Measurements from ENCODE around the gene OR2H1.

Gene OR2H1

DNA sequence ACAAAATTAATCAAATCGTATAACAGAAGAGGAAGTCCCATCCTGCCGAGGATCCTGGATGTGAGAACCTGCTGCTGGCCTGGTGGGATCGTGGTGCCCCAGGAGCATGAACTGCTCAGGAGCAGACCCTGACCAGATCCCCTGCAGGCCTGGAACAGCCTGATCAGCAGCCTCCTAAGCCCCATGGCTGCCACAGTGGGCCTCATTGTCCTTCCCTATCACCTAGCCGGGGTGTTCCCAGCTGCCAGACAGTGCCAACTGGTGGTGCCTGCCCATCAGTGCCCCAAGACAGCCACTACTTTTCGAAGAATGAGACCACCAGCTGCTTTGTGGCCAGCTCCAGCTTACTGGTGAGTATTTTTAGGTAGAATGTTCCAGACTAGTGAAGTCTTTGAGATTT, 50.4 kb downstream of the OR2H1 start:
- Histone ChIP-seq H2AFZ (ENCODE audit: low read depth) (no peak overlapping the region), H3K79me2 (ENCODE audit: insufficient read depth, low read depth) (no peaks in the 10 kb centered on the region), H3K4me3 (IDR thresholded peaks at IDR 0.05; ENCODE audit: insufficient read depth, low read depth, low read length) (no peak overlapping the region), H4K20me1 (ENCODE audit: insufficient read depth) (no peaks in the 10 kb centered on the region), H3K27me3 (ENCODE audit: insufficient read depth, low read depth) (no peaks in the 10 kb centered on the region), H3K27ac (no peak overlapping the region), H3K4me2 (no peak overlapping the region), H3K4me1 (ENCODE audit: low read depth, poor library complexity, severe bottlenecking) (peaks cover 14% of the 10 kb centered on the region), H3K36me3 (ENCODE audit: insufficient read depth) (no peaks in the 10 kb centered on the region), H3K9ac (no peak overlapping the region)
- TF ChIP-seq, protein P1, sequence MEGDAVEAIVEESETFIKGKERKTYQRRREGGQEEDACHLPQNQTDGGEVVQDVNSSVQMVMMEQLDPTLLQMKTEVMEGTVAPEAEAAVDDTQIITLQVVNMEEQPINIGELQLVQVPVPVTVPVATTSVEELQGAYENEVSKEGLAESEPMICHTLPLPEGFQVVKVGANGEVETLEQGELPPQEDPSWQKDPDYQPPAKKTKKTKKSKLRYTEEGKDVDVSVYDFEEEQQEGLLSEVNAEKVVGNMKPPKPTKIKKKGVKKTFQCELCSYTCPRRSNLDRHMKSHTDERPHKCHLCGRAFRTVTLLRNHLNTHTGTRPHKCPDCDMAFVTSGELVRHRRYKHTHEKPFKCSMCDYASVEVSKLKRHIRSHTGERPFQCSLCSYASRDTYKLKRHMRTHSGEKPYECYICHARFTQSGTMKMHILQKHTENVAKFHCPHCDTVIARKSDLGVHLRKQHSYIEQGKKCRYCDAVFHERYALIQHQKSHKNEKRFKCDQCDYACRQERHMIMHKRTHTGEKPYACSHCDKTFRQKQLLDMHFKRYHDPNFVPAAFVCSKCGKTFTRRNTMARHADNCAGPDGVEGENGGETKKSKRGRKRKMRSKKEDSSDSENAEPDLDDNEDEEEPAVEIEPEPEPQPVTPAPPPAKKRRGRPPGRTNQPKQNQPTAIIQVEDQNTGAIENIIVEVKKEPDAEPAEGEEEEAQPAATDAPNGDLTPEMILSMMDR (conservative IDR thresholded peaks at IDR 0.05; ENCODE audit: low read depth, low read length) = no peak

DNA sequence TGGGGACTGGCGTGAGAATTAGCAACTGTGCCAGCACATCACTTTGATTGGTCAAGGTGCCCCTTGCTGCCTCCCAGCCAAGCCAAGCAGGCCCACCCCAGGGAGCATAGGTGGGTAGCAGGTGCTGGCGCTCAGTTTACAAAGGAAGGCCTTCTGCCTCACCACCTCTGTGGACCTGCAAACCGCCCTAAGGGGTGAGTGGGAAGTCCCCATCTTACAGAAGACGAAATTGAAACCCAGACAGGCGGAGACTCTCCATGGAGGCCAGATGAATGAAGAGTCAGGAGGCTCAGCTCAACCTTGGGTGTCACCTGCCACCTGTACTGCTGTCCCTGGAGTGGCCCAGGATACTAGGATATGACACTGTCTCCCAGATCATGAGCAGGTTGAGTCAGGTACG, 52.3 kb downstream of the OR2H1 start:
- Histone ChIP-seq H3K79me2 (ENCODE audit: insufficient read depth, low read depth) (no peaks in the 10 kb centered on the region), H3K4me3 (IDR thresholded peaks at IDR 0.05; ENCODE audit: insufficient read depth, low read depth, low read length) (no peak overlapping the region), H3K27me3 (ENCODE audit: insufficient read depth, low read depth) (no peaks in the 10 kb centered on the region), H3K4me2 (no peak overlapping the region), H4K20me1 (ENCODE audit: insufficient read depth) (no peaks in the 10 kb centered on the region), H2AFZ (ENCODE audit: low read depth) (no peak overlapping the region), H3K27ac (no peak overlapping the region), H3K36me3 (ENCODE audit: insufficient read depth) (no peaks in the 10 kb centered on the region), H3K9ac (no peak overlapping the region), H3K4me1 (ENCODE audit: low read depth, poor library complexity, severe bottlenecking) (peaks cover 14% of the 10 kb centered on the region)
- TF ChIP-seq, protein P1 (conservative IDR thresholded peaks at IDR 0.05; ENCODE audit: low read depth, low read length) = no peak

DNA sequence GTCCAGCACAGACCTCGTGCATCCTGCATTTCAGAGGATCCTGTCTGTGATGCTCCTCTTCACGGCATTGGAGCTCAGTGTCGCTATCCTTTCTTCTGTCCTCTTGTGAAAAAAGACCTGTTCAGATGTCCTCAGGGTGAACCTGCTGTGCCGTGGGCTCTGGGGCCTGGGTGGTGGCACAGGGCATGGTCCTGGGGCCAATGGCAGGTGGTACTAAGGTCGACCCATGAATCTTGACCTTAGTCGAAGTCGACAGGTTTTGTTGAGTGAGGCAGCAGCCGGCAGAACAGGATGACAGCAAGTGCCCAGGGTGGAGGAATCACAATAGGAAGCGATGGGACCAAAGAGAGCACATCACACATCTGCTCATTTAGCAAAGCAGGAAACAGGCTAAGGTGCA, 52.8 kb downstream of the OR2H1 start:
- Histone ChIP-seq H3K4me3 (IDR thresholded peaks at IDR 0.05; ENCODE audit: insufficient read depth, low read depth, low read length) (no peak overlapping the region), H3K27ac (no peak overlapping the region), H3K9ac (no peak overlapping the region), H3K36me3 (ENCODE audit: insufficient read depth) (no peaks in the 10 kb centered on the region), H3K4me1 (ENCODE audit: low read depth, poor library complexity, severe bottlenecking) (peaks cover 15% of the 10 kb centered on the region), H3K79me2 (ENCODE audit: insufficient read depth, low read depth) (no peaks in the 10 kb centered on the region), H3K27me3 (ENCODE audit: insufficient read depth, low read depth) (no peaks in the 10 kb centered on the region), H3K4me2 (no peak overlapping the region), H4K20me1 (ENCODE audit: insufficient read depth) (no peaks in the 10 kb centered on the region), H2AFZ (ENCODE audit: low read depth) (no peak overlapping the region)
- TF ChIP-seq, protein P1 (conservative IDR thresholded peaks at IDR 0.05; ENCODE audit: low read depth, low read length) = no peak

DNA sequence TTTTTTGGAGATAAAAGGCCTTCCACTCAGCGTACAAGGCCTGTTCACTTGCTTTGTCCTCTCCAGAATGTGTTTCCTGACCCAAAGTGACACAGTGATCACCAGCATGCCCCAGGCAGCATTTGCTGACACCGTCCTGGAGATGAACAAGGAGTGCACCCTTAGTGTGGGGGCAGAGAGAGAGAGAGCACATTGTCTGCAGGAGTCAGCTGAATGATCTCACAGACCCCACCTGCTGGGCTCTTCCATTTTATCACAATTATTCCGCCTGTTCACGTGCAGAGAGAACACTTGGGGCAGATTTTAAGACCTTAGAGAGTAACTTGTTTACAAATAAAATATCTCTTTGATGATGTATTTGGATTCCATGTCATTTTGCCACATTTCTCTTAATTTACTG, 53.2 kb downstream of the OR2H1 start:
- peaks cover 20% of the 10 kb centered on the region for H3K4me1 ChIP-seq (ENCODE audit: low read depth, poor library complexity, severe bottlenecking)
- no peak overlapping the region for H2AFZ ChIP-seq (ENCODE audit: low read depth)
- H3K27me3 ChIP-seq (ENCODE audit: insufficient read depth, low read depth) = no peaks in the 10 kb centered on the region
- no peak overlapping the region for H3K9ac ChIP-seq
- H3K36me3 ChIP-seq (ENCODE audit: insufficient read depth) = no peaks in the 10 kb centered on the region
- no peak overlapping the region for H3K27ac ChIP-seq
- H4K20me1 ChIP-seq (ENCODE audit: insufficient read depth) = no peaks in the 10 kb centered on the region
- TF ChIP-seq, protein P1 (conservative IDR thresholded peaks at IDR 0.05; ENCODE audit: low read depth, low read length) = no peak
- no peak overlapping the region for H3K4me3 ChIP-seq (IDR thresholded peaks at IDR 0.05; ENCODE audit: insufficient read depth, low read depth, low read length)
- no peaks in the 10 kb centered on the region for H3K79me2 ChIP-seq (ENCODE audit: insufficient read depth, low read depth)
- H3K4me2 ChIP-seq = no peak overlapping the region
